Colonic mucosa (tissue), 4 donors: Measurements from ENCODE around the gene CLTCL1. TPM values are rescaled to one million over a fixed set of nuclear protein-coding genes. Genes with fewer than 3 reads are reported as not detected.

Experiments
- DNase-seq: peaks from one replicate; pipeline ENCODE4 v3.0.0-alpha.2; 2020
- H3K27ac ChIP-seq: fragments of 200-600 bp; one replicate; pipeline ENCODE4 v1.8.0; 2021
- H3K27me3 ChIP-seq: fragments of 200-600 bp; one replicate; pipeline ENCODE4 v1.8.0; 2021
- H3K36me3 ChIP-seq: fragments of 200-600 bp; one replicate; pipeline ENCODE4 v1.8.0; 2021
- H3K4me1 ChIP-seq: fragments of 200-600 bp; one replicate; pipeline ENCODE4 v1.8.0; 2021; ENCODE audit warnings: mild to moderate bottlenecking
- H3K4me3 ChIP-seq: fragments of 200-600 bp; one replicate; pipeline ENCODE4 v1.8.0; 2021
- H3K9ac ChIP-seq, 2 donors: one replicate each; pipeline ENCODE4 v1.7.0; 2013; ENCODE audit warnings: control low read depth in 2 of 2, low read depth in 2 of 2, low read length in 2 of 2
- H3K9me3 ChIP-seq: fragments of 200-600 bp; one replicate; pipeline ENCODE4 v1.8.0; 2021
- CTCF ChIP-seq: fragments of 200-600 bp; IDR thresholded peaks from one replicate; pipeline ENCODE4 v1.8.0; 2022; ENCODE audit warnings: antibody characterized with exemption, mild to moderate bottlenecking
- intact Hi-C: fragments of 100-400 bp; cut with DNase I; formaldehyde crosslinking; loops from one replicate; pipeline ENCODE4 v1.14.1; 2022
- total RNA-seq, 2 donors: library from RNA; stranded (reverse); fragmentation: NEBNext Ultra II Directional in 1 of 2; extraction: Animal tissue kit (Norgen Biotek cat#: 25700) in 1 of 2; gene quantifications; one replicate each; pipeline ENCODE4 v1.2.1, GENCODE V29; 2021
- donor health status: healthy.
- donor health status: DM: no; HTN: no; CAD: no.
- donor health status: DM: no; HTN: no; CAD: no.

CLTCL1 gene
- total RNA-seq, 2 donors from 2014 or later, result 3.4 to 3.5 TPM

DNA sequence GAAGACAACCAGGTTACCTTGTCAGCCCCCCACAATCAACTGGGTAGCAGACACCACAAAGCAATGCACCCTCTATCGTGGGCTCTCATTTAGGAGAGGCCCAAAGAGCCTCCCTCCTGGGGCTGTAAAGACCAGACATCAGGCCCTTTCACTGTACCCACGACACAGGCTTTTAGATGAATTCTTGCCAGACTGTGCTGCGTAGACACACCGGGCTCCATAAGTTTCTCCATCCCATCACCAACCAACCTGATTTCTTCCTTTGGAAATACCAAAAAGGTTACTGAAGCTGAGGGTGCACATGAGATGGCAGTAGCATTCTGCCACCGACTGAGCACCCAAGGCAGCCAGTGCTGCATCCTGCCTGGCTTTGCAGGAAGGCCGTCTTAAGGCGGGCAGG lies 66.5 kb downstream of the CLTCL1 start:
- Histone ChIP-seq H3K9ac (no peak overlapping the region), H3K4me1 (no peaks in the 10 kb centered on the region), H3K27ac (no peak overlapping the region), H3K9me3 (no peaks in the 10 kb centered on the region), H3K27me3 (no peaks in the 10 kb centered on the region), H3K36me3 (no peaks in the 10 kb centered on the region), H3K4me3 (no peak overlapping the region)
- no peak for TF ChIP-seq CTCF
- intact Hi-C loops, result no loop called here
- no peak for DNase-seq

DNA sequence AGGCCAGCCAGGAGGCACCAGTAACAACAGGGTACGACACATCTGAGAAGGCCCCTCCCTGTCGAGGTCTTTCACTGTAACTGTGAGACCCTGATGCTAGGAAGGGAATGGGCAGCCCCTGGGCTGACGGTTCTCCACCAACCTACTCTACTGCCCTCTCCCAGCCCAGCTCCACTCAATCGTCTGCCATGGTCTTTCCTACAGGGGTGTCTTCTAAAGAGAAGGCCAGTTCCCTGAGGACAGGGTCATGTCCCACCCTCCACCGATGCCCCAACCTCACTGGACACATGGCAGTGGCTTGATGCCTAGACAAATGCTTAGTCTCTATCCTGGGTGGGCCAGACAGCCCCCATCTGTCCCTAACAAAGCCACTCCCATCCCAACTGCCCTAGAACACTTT lies 67.0 kb downstream of the CLTCL1 start:
- no peak for DNase-seq
- no peaks in the 10 kb centered on the region for H3K9me3 ChIP-seq

DNA sequence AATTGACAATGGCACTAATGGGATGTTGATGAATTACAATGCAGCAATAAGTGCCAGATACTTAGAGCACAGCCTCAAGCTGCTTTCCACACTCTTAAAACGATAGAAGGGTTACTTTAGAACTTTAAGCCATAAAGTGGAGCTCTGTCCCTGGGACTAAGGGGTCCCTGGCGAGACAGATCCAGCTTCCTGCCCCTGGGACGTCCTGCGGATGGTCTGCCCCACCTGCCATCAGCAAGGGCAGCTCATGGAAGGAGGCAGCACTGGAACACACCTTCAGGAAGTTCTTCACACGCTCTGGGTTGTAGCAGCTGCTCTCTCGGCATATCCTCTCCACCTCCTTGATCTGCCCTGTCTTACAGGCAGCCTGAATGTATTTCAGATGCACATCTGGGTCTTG lies 67.9 kb downstream of the CLTCL1 start:
- TF ChIP-seq CTCF, result no peak
- no peak overlapping the region for H3K4me3 ChIP-seq
- no peak overlapping the region for H3K27ac ChIP-seq
- H3K4me1 ChIP-seq, result no peaks in the 10 kb centered on the region
- H3K36me3 ChIP-seq, result no peaks in the 10 kb centered on the region
- no peak for DNase-seq
- no peaks in the 10 kb centered on the region for H3K27me3 ChIP-seq
- no peak overlapping the region for H3K9ac ChIP-seq
- intact Hi-C loops, result no loop called here
- no peaks in the 10 kb centered on the region for H3K9me3 ChIP-seq

More for the DNA sequence above, 67.0 kb downstream of the CLTCL1 start:
- intact Hi-C loops, result no loop called here
- H3K36me3 ChIP-seq, result no peaks in the 10 kb centered on the region
- no peak overlapping the region for H3K9ac ChIP-seq
- H3K27ac ChIP-seq, result no peak overlapping the region
- TF ChIP-seq CTCF, result no peak
- H3K4me3 ChIP-seq, result no peak overlapping the region
- H3K4me1 ChIP-seq, result no peaks in the 10 kb centered on the region
- H3K27me3 ChIP-seq, result no peaks in the 10 kb centered on the region

DNA sequence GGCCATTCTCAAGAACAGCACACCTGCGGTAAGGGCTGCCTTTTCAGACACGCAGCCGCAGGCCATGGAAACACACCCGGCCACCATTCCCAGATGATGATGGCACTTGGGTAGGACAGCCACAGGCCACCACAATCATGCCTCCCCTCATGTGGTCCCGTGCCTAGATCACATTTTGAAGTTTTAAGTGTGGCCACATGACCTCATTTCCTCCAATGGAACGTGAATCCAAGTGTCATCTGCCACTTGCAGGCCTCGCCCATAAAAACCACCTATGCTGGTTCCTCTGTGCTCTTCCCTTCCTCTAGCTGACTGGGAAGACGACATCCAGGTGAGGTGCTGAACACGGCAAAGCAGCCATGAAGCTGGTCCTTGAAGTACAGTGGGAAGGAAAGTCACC lies 68.4 kb downstream of the CLTCL1 start:
- H3K4me3 ChIP-seq, result no peak overlapping the region
- DNase-seq, result no peak
- TF ChIP-seq CTCF, result no peak
- H3K27me3 ChIP-seq, result no peaks in the 10 kb centered on the region
- no peaks in the 10 kb centered on the region for H3K4me1 ChIP-seq
- H3K36me3 ChIP-seq, result no peaks in the 10 kb centered on the region
- intact Hi-C loops, result no loop called here
- H3K9ac ChIP-seq, result no peak overlapping the region
- H3K9me3 ChIP-seq, result no peaks in the 10 kb centered on the region
- H3K27ac ChIP-seq, result no peak overlapping the region

- intact Hi-C loops, result no loop called here
- Histone ChIP-seq H3K9ac (no peak overlapping the region), H3K9me3 (no peaks in the 10 kb centered on the region), H3K4me3 (no peak overlapping the region), H3K27ac (no peak overlapping the region), H3K4me1 (no peaks in the 10 kb centered on the region), H3K27me3 (no peaks in the 10 kb centered on the region), H3K36me3 (no peaks in the 10 kb centered on the region)
- no peak for DNase-seq
- TF ChIP-seq CTCF, result no peak
Observed at GRCh38 chr22:19222242-19223005, 69.1 kb downstream of the CLTCL1 start.
